Kidney (tissue), 14 donors: ENCODE data around the gene MYO7A. TPM values are rescaled to one million over a fixed set of nuclear protein-coding genes. Genes with fewer than 3 reads are reported as not detected.

Experiments
- DNase-seq, 5 donors: peaks; one replicate each; pipeline ENCODE4 v3.0.0-alpha.2; 2013 to 2020
- FAIRE-seq: peaks from 2 replicates; lab custom pipeline; 2012; peaks lifted over from hg19 to GRCh38; lab: Jason Lieb, UNC
- H3K27ac ChIP-seq, 2 donors: one replicate each; pipeline ENCODE4 v1.7.0; 2013; ENCODE audit warnings: low read depth in 2 of 2, low read length in 2 of 2, inconsistent platforms in 1 of 2
- H3K27me3 ChIP-seq: one replicate; pipeline ENCODE4 v1.7.1; 2013; ENCODE audit warnings: low read length, inconsistent platforms; ENCODE audit not compliant: control insufficient read depth, insufficient read depth
- H3K36me3 ChIP-seq, 3 donors: one replicate each; pipeline versions ENCODE4 v1.7.0 to v1.7.1; 2013; ENCODE audit warnings: low read length in 3 of 3, control low read depth in 1 of 3, inconsistent platforms in 1 of 3; ENCODE audit not compliant: insufficient read depth in 3 of 3, control insufficient read depth in 2 of 3
- H3K4me1 ChIP-seq, 3 donors: one replicate each; pipeline versions ENCODE4 v1.7.0 to v1.7.1; 2013; ENCODE audit warnings: low read length in 3 of 3, inconsistent platforms in 1 of 3, low read depth in 1 of 3; ENCODE audit not compliant: control insufficient read depth in 2 of 3, insufficient read depth in 2 of 3
- H3K4me3 ChIP-seq, 3 donors: one replicate each; pipeline versions ENCODE4 v1.7.0 to v1.8.1; 2013; ENCODE audit warnings: low read length in 3 of 3, control low read depth in 1 of 3, inconsistent platforms in 1 of 3
- H3K9ac ChIP-seq, 3 donors: one replicate each; pipeline versions ENCODE4 v1.7.0 to v1.7.1; 2013; ENCODE audit warnings: low read length in 3 of 3, control low read depth in 1 of 3, inconsistent platforms in 1 of 3
- H3K9me3 ChIP-seq, 3 donors: one replicate each; pipeline versions ENCODE4 v1.7.0 to v1.7.1; 2013; ENCODE audit warnings: low read length in 3 of 3, control low read depth in 1 of 3, inconsistent platforms in 1 of 3; ENCODE audit not compliant: control insufficient read depth in 2 of 3, insufficient read depth in 1 of 3
- intact Hi-C: fragments of 100-400 bp; cut with DNase I; formaldehyde crosslinking; loops from one replicate; pipeline ENCODE4 v1.11.1; 2022
- polyA plus RNA-seq: library from polyadenylated mRNA; stranded (reverse); fragments of 350-450 nt; fragmentation: Illumina TruSeq; extraction: RNeasy Lipid Tissue Mini Kit (QIAGEN cat#74804); gene quantifications from one replicate; pipeline ENCODE4 v1.2.3, GENCODE V29; 2014; ENCODE audit warnings: low read depth, low replicate concordance; ENCODE audit not compliant: insufficient read depth
- total RNA-seq: library from RNA; stranded (reverse); fragmentation: NEBNext Ultra II Directional; extraction: Animal tissue kit (Norgen Biotek cat#: 25700); gene quantifications from one replicate; pipeline ENCODE4 v1.2.1, GENCODE V29; 2021
- TF ChIP-seq, protein P1 (sequence below): IDR thresholded peaks from 3 replicates; pipeline ENCODE4 v1.5.1; 2012; ENCODE audit warnings: mild to moderate bottlenecking, moderate library complexity, borderline replicate concordance; ENCODE audit not compliant: insufficient read depth; ENCODE audit errors: extremely low read depth
- donor health status: control.
- donor health status: control.
- donor health status: control.
- donor health status: control.
- donor health status: control.
- donor health status: DM: yes; HTN: yes; CAD: no.
- donor health status: Normal renal cell carcinoma (clear cell type).

The MYO7A gene
- total and polyA plus RNA-seq, 2 donors from 2014 or later, result 6.1 to 10.7 TPM

DNA sequence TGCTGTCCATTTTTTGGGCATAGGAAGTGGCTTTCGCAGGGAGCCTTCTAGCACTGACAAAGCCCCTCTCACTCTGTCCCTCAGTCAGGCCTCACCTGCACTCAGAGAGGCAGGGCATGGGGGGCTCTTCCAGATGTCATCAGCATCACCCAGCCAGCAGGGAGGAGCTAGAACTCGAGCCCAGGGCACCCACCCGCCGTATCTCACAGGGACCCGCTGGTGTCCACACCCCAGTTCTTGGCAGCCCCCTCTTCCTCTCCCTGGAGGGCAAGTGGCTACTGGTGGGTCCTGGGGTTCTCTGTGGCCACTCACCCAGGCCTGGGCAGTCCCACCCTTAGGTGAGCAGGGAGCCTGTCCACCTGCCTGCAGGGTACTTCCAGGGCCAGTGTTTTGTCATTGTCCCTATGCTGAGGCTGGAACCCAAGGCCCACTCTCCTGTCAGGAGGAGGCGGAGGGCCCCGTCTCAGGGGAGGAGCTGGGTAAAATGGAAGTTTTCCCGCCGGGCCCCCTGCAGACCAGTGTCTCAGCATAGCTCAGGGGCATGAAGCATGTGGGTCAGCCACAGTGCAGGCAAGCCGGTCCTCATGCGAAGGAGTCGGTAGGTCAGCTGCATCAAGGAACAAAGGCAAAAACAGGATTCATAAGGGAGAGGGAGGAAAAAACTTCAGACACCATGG is 21.8 kb downstream of the MYO7A start:
- Histone ChIP-seq H3K4me3 (no peak overlapping the region), H3K4me1 (peaks cover 0 to 25% (median 14%) of the 10 kb centered on the region in 3 donors), H3K36me3 (no peaks in the 10 kb centered on the region), H3K27me3 (no peaks in the 10 kb centered on the region), H3K9ac (no peak overlapping the region), H3K27ac (no peak overlapping the region), H3K9me3 (no peaks in the 10 kb centered on the region)
- DNase-seq (peak in 1 of 5 donors; percentile 53), FAIRE-seq (no peak)
- TF ChIP-seq, protein P1, sequence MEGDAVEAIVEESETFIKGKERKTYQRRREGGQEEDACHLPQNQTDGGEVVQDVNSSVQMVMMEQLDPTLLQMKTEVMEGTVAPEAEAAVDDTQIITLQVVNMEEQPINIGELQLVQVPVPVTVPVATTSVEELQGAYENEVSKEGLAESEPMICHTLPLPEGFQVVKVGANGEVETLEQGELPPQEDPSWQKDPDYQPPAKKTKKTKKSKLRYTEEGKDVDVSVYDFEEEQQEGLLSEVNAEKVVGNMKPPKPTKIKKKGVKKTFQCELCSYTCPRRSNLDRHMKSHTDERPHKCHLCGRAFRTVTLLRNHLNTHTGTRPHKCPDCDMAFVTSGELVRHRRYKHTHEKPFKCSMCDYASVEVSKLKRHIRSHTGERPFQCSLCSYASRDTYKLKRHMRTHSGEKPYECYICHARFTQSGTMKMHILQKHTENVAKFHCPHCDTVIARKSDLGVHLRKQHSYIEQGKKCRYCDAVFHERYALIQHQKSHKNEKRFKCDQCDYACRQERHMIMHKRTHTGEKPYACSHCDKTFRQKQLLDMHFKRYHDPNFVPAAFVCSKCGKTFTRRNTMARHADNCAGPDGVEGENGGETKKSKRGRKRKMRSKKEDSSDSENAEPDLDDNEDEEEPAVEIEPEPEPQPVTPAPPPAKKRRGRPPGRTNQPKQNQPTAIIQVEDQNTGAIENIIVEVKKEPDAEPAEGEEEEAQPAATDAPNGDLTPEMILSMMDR, result no peak
- intact Hi-C loops, result no loop called here

- H3K27me3 ChIP-seq, result no peaks in the 10 kb centered on the region
- intact Hi-C loops, result no loop called here
- DNase-seq, result peak in 1 of 5 donors; percentile 26
- no peak for FAIRE-seq
- no peak overlapping the region for H3K4me3 ChIP-seq
- no peak overlapping the region for H3K9ac ChIP-seq
- no peak overlapping the region for H3K27ac ChIP-seq
- H3K36me3 ChIP-seq, result no peaks in the 10 kb centered on the region
- H3K9me3 ChIP-seq, result no peaks in the 10 kb centered on the region
- TF ChIP-seq, protein P1, result no peak
- H3K4me1 ChIP-seq, result peaks cover 0 to 20% (median 8%) of the 10 kb centered on the region in 3 donors
These were observed 22.8 kb downstream of the MYO7A start for GRCh38 chr11:77150836-77151235.

- Histone ChIP-seq H3K27me3 (no peaks in the 10 kb centered on the region), H3K27ac (no peak overlapping the region), H3K9ac (no peak overlapping the region), H3K36me3 (no peaks in the 10 kb centered on the region), H3K4me3 (no peak overlapping the region), H3K9me3 (no peaks in the 10 kb centered on the region), H3K4me1 (peaks cover 0 to 20% (median 8%) of the 10 kb centered on the region in 3 donors)
- TF ChIP-seq, protein P1, result no peak
- DNase-seq (peak in 1 of 5 donors; percentile 52), FAIRE-seq (no peak)
- intact Hi-C loops, result no loop called here
These were observed 23.9 kb downstream of the MYO7A start for GRCh38 chr11:77151804-77152509.
